NCI-H1694 (cell line): ENCODE measurements around the gene RIMKLB.
"Not testable (repeated sequence)": the region's sequence is repeated elsewhere in the genome, so short reads cannot be mapped to it uniquely, and the experiment has no call there.

Source experiments
- DNase-seq: peaks from one replicate; lab custom pipeline; 2025; lab: John Stamatoyannopoulos, UW

The RIMKLB gene

DNA sequence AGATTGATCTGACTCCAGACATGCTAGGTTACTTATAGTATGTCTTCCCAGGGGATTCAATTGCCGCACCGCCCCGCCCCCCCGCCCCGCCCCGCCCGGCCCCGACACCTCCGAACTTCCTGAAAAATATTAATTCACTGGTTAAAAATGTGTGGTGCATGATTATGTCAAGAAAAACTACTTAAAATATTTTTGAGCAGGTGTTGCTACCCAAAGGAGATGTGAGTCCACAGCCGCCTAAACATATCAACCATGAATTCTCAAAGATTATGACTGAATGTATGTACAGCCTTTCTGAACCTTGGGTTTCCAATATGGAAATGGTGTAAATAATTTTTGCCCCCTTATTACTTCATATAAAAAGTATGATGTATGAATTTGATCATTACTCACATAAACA is 2.7 kb upstream of the RIMKLB start:
- DNase-seq, result no peak

GRCh38 chr12:8696442-8697090 is 1.2 kb upstream of the RIMKLB start:
- no peak for DNase-seq

DNA sequence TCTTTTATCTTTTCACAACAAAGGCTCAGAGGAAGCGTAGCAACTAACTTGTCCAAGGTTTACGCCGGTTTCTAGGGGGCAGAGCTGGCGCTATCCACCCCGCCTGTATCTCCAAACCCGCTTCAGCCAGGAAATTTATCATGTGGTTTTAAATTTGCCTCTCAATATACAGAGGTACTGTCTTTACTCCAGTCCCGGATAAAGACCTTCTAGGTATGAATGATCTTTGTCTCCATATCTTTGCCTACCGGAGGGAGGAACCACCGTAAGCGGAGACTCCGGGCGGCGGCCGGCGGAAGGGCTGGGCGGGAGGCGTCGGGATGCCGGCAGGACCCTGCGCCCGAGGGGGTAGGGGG is 693 bp upstream of the RIMKLB start:
- no peak for DNase-seq

GRCh38 chr12:8698132-8698851 is 501 bp downstream of the RIMKLB start:
- DNase-seq, result no peak

DNA sequence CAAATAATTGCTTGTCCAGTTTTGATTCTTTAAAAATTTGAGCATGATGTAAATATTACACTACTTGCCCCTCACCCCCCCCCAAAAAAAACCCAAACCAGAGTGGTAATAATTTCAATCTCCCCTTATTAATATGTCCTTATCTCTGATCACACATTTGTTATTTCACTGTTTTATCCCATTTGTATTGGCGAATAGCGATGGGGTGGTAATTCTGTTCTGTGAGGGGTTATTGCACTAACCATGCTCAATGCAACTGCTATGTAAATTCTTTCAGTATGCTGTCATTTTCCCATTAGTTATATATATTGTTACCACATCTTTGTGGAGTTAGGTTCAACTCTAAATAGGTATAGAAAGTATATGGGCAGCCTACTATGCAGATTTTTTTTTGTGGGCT is 1.1 kb downstream of the RIMKLB start:
- DNase-seq, result no peak

DNA sequence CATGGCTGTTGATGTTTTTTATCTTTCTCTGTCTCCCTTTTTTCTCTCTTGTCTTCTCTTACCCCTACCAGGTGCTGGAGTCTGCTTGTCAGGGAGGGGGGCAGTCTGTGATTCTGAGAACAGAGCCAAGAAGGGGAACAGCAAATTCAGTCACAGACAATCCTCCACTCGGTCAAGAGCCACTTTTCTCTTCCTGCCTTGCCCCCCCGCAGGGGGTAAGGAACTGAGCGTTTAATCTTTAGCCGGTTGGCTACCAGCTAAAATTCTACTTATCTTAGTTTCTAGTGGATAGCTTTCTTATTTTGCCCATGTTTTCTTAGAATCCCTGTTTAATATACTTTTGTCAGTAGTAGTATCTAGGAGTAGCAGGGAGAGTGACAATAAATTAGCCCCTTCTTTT is 1.9 kb downstream of the RIMKLB start:
- no peak for DNase-seq

GRCh38 chr12:8701046-8701660 is 3.4 kb downstream of the RIMKLB start:
- no peak for DNase-seq

DNA sequence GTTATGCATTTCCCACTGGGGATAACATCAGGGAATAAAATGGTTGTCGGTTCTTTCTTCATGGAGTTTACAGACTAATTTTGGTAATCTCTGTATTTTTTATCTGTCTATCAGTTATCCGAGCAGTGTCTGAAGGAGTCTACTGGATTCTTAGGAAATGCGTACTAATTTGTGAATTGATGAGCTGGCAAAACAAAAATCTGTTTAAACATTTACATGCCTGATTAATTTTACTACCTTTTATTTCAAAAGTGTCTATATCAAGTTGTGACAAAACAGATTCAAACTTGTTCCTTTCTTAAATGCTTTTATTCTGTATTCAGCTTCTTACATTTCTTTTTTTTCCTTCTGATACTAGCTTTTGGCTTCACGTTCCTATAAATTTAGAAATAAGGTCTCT is 4.4 kb downstream of the RIMKLB start:
- DNase-seq, result no peak

DNA sequence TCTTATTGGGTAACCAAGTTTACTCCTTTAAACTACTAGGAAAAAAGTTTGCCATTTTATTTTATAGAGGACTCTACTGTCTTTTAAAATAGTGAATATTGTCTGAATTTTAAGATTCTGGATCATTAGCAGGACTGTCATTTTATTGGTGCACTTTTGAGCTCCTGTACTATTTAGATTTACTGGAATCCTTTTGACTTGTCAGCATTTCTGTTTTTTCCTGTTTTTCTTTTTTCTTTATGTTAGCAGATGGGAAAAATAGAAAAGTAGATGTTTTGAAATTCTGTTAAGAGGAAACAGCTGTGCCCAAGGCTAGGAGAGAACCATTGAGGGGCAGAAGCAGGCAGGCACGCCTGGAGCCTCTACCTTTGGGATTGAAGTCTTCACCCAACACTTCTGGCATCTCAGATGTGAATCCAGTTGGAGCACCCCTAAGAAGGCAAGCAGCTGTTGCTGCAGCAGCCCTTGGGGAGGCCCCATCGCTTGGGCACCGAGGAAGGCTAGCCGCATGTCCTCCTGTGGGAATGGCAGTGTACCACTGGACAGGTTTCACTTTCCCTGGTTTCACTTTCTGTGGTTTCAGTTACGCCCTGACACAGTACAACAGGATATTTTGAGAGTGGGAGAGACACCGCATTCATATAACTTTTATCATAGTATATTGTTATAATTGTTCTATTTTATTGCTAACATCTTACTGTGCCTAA is 11.5 kb downstream of the RIMKLB start:
- DNase-seq, result no peak

DNA sequence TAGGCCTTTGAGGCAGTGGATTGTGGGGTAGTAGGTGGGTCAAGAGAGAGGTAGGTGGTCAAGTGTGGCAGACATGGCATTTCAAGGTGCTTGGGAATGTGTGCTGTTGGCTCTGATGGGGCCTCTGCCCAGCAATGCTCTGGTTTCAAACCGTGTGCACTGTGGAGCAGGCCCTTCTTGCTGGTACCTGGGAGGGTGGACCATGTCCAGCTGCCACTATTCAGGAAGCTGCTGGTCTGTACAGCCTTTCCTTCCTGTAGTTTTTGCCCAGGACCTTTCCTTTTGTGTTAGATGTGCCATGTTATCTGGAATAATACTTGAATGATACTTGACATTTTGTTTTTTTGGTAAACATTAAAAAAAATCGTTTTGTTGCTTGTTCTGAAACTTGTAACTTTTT is 14.8 kb downstream of the RIMKLB start:
- DNase-seq, result no peak

GRCh38 chr12:8722286-8722800 is 24.6 kb downstream of the RIMKLB start:
- no peak for DNase-seq

DNA sequence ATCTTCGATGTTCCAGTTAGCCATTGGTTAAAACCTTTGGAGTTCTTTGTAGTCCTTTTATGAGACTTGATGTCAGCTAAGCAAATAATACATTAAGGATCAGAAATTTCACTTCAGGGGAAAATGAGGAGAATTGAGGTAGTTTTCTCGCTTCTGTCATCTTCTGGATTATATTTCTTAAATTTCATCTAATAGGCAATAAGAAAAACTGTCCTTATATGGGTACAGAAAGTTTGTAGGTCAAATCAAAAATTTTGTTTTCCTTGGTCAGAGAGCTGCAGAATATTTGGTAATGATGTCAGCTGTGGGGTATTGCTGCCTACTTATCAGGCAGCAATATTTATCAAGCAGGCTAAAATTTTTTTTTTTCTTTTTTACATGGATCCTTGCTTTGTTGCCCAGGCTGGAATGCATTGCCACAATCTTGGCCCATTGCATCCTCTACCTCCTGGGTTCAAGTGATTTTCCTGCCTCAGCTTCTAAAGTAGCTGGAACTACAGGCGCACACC is 37.1 kb downstream of the RIMKLB start:
- no peak for DNase-seq

DNA sequence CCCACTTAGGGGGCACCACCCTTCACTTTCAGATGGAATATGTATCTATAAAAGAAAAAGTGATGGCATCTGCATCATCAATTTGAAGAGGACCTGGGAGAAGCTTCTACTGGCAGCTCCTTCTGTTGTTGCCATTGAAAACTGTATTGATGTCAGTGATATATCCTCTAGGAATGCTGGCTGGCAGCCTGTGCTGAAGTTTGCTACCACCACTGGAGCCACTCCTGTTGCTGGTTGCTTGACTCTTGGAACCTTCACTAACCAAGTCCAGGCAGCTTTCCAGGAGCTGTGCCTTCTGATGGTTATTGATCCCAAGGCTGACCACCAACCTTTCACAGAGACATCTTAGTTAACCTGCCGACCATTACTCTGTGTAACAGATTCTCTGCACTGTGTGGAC is 44.7 kb downstream of the RIMKLB start:
- no peak for DNase-seq

DNA sequence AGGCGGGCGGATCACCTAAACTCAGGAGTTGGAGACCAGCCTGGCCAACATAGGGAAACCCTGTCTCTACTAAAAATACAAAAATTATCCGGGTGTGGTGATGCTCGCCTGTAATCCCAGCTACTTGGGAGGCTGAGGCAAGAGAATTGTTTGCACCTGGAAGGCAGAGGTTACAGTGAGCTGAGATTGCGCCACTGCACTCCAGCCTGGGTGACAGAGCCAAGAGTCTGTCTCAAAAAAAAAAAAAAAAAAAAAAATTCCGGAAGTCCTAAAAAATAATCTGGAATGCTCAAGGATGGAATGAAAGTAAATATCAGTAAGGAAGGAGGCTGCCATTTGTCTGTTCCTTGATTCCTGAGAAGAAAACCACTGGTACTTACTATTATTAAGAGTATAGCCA is 45.3 kb downstream of the RIMKLB start:
- DNase-seq, result not testable (repeated sequence)

DNA sequence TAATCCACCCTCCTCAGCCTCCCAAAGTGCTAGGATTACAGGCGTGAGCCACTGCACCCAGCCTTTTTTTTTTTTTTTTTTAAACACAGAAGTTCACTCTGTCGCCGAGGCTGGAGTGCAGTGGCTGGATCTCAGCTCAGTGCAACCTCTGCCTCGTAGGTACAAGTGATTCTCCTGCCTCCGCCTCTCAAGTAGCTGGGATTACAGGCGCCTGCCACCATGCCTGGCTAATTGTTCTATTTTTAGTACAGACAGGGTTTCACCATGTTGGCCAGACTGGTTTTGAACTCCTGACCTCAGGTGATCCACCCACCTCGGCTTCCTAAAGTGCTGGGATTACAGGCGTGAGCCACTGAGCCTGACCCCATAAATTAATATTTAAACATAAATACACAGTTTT is 47.8 kb downstream of the RIMKLB start:
- not testable (repeated sequence) for DNase-seq

DNA sequence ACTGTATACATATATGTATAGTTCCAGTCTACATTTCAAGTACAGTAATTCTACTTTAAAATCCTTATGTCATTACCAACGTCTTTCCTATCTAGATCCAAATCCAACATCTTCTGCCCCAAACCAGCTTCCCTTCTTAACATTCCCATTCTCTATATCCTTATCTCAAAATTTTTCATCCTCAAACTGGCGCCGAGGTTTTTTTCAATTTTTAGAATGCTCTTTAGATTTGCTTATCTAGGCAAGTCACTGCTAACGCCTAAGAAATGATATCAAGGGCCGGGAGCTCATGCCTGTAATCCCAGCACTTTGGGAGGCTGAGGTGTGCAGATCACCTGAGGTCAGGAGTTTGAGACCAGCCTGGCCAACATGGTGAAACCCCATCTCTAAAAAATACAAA is 48.3 kb downstream of the RIMKLB start:
- no peak for DNase-seq

DNA sequence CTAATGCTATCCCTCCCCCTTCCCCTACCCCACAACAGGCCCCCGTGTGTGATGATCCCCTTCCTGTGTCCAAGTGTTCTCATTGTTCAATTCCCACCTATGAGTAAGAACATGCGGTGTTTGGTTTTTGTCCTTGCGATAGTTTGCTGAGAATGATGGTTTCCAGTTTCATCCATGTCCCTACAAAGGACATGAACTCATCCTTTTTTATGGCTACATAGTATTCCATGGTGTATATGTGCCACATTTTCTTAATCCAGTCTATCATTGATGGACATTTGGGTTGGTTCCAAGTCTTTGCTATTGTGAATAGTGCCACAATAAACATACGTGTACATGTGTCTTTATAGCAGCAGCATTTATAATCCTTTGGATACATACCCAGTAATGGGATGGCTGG is 62.3 kb downstream of the RIMKLB start:
- DNase-seq, result not testable (repeated sequence)

DNA sequence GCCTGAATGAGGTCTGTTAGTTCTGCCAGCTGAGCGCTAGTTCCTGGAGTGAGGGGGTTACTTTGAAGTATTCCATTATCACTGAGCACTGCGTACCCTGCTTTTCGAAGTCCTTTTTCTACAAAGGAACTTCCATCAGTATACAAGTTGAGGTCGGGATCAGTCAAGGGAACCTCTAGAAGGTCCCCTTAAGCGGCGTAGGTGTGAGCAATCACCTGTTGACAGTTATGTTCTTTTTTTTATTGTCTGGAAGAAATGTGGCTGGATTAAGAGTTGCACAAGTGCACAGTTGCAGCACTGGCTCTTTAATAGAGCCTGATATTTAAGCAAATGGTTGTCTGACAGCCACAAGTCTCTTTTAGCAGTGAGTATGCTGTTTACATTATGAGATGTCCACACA is 64.9 kb downstream of the RIMKLB start:
- DNase-seq, result not testable (repeated sequence)

GRCh38 chr12:8766121-8766520 is 68.3 kb downstream of the RIMKLB start:
- not testable (repeated sequence) for DNase-seq

- no peak for DNase-seq
These were observed 72.7 kb downstream of the RIMKLB start for GRCh38 chr12:8770499-8770898.

DNA sequence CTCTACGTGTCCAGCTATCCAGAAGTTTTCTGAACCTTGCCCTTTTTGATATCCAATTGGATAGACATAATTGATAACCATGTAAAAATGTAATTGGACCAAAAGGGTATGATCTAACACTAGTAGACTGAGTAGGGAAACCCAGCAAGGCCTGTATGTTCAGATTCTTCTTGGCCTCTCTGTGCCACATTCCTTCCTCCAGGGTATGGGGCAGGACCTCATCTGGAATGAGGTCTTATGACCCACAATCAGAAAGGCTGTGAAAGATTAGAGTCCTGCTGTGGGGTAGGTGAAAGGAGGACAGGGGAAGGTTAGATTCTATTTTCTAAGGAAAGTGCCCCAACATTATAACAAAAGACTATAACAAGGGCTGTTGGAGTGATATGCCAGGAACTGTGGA is 73.3 kb downstream of the RIMKLB start:
- no peak for DNase-seq

- no peak for DNase-seq
These were observed 75.7 kb downstream of the RIMKLB start for GRCh38 chr12:8773461-8773860.

GRCh38 chr12:8779281-8779680 is 81.5 kb downstream of the RIMKLB start:
- no peak for DNase-seq
